ENCODE results near the gene DIAPH3. TPM values are rescaled to one million over a fixed set of nuclear protein-coding genes. Genes with fewer than 3 reads are reported as not detected.

Gene DIAPH3
- total and polyA plus RNA-seq, 2 of the 4 experiments (the other 2 are of a cell fraction): 8.9 to 9.3 TPM

DNA sequence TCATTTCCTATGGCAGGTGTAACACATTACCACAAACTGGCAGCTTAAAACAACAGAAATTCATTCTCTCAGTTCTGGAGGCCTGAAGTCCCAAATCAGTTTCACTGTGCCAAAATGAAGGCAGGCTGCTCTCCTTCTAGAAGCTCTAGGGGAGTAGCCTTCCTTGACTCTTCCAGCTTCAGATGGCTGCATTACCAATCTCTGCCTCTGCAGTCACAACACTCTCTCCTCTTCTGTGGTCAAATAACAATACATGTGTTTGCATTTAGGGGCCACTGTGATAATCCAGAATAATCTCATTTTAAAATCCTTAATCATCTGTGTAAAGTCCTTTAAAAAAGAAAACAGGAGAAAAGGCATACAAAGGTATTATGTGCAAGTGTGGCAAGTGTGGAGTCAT, 7.8 kb downstream of the DIAPH3 start:
- ATAC-seq (ENCODE audit: low read depth) (peak; percentile 54), DNase-seq (peak; percentile 8)
- Histone ChIP-seq H4K91ac (ENCODE audit: insufficient read depth, low read depth, low read length) (no peak overlapping the region), H3K4me3 (ENCODE audit: insufficient read depth, low read depth, low read length) (no peak overlapping the region), H2BK5ac (ENCODE audit: low read depth, low read length, poor library complexity, severe bottlenecking) (no peak overlapping the region), H4K8ac (ENCODE audit: low read depth in 2 of 2, low read length in 2 of 2) (0 out of 4 replicates have a peak overlapping the region, but pooled peaks of 1 of the 2 experiments have one; percentile 6), H2AK5ac (ENCODE audit: low read depth, low read length) (no peak overlapping the region), H3K9me1 (ENCODE audit: insufficient read depth, low read length) (peaks cover 3% of the 10 kb centered on the region; the same call in 1 of the 2 replicates), H3K4me2 (ENCODE audit: low read depth, low read length) (peak overlapping the region; percentile 54), H2BK15ac (ENCODE audit: low read depth, low read length) (0 out of 3 replicates have a peak overlapping the region, but pooled peaks have one; percentile 35), H3K79me1 (ENCODE audit: low read depth in 1 of 2, low read length in 2 of 2) (peaks cover 30 to 56% of the 10 kb centered on the region in 2 experiments), H3K4ac (ENCODE audit: low read depth, low read length) (no peak overlapping the region), H3K36me3 (ENCODE audit: control insufficient read depth, insufficient read depth, low read length) (no peaks in the 10 kb centered on the region; the same call in 1 of the 2 replicates), H2AFZ (replicated peaks; ENCODE audit: low read length, poor library complexity) (no peak overlapping the region), H3K23ac (ENCODE audit: low read depth, low read length) (no peak overlapping the region), H2AK9ac (replicated peaks; ENCODE audit: low read depth, low read length, poor library complexity) (no peak overlapping the region), H3K9ac (ENCODE audit: low read depth, low read length) (no peak overlapping the region), H3K9me3 (ENCODE audit: control insufficient read depth, insufficient read depth, low read length) (no peaks in the 10 kb centered on the region), H3K27me3 (ENCODE audit: control insufficient read depth, insufficient read depth, low read length) (no peaks in the 10 kb centered on the region), H2BK20ac (ENCODE audit: low read depth, low read length) (no peak overlapping the region), H3K27ac (ENCODE audit: insufficient read depth, low read length) (no peak overlapping the region), H2BK120ac (ENCODE audit: low read depth, low read length) (no peak overlapping the region), H4K5ac (ENCODE audit: low read depth, low read length) (peak overlapping the region; percentile 48; the same call in 1 of the 2 replicates), H3K4me1 (ENCODE audit: control insufficient read depth, insufficient read depth, low read length) (peaks cover 7% of the 10 kb centered on the region; the same call in 1 of the 2 replicates), H3K18ac (ENCODE audit: low read depth, low read length) (peak overlapping the region; percentile 65; the same call in 1 of the 2 replicates), H4K20me1 (ENCODE audit: insufficient read depth, low read length) (0 out of 2 replicates have a peak, but pooled peaks cover 7% of the 10 kb centered on the region), H3K56ac (ENCODE audit: extremely low read depth, insufficient read depth, low read length) (no peak overlapping the region), H3K14ac (replicated peaks; ENCODE audit: low read depth, low read length) (no peak overlapping the region)
- CTCF ChIA-PET: interaction anchor here (0.6 to 0.9 kb wide), 4 partner anchors 9 to 257 kb away, joined by 3 read pairs; no protein-coding TSS in a partner anchor
- dilution Hi-C loops (cut with HindIII; ENCODE audit: low sequenced_read_pairs, unreplicated experiment) (no loop called here), in situ Hi-C loops (cut with MboI; ENCODE audit: low sequenced_read_pairs) (no loop called here), intact Hi-C loops (cut with micrococcal nuclease) (no loop called here)
- no TSS peak for BruUV-seq (replicated peaks)
- POLR2A ChIA-PET (ENCODE audit: unreplicated experiment): no interaction called here
- TF ChIP-seq SMC3 (IDR thresholded peaks at IDR 0.05; ENCODE audit: low read depth, low read length): no peak
- no peak for TF ChIP-seq RAD21 (IDR thresholded peaks at IDR 0.05; ENCODE audit: low read length)
- TF ChIP-seq RFX5 (IDR thresholded peaks at IDR 0.05; ENCODE audit: low read depth, low read length): no peak
- no peak for TF ChIP-seq FOS (IDR thresholded peaks at IDR 0.05; ENCODE audit: low read depth, low read length)
- no peak for TF ChIP-seq MAFK (IDR thresholded peaks at IDR 0.05; ENCODE audit: low read depth, low read length)
- no peak for TF ChIP-seq NFE2L2 (IDR thresholded peaks at IDR 0.05; ENCODE audit: low read depth, low read length)
- TF ChIP-seq, protein P1, sequence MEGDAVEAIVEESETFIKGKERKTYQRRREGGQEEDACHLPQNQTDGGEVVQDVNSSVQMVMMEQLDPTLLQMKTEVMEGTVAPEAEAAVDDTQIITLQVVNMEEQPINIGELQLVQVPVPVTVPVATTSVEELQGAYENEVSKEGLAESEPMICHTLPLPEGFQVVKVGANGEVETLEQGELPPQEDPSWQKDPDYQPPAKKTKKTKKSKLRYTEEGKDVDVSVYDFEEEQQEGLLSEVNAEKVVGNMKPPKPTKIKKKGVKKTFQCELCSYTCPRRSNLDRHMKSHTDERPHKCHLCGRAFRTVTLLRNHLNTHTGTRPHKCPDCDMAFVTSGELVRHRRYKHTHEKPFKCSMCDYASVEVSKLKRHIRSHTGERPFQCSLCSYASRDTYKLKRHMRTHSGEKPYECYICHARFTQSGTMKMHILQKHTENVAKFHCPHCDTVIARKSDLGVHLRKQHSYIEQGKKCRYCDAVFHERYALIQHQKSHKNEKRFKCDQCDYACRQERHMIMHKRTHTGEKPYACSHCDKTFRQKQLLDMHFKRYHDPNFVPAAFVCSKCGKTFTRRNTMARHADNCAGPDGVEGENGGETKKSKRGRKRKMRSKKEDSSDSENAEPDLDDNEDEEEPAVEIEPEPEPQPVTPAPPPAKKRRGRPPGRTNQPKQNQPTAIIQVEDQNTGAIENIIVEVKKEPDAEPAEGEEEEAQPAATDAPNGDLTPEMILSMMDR (conservative IDR thresholded peaks at IDR 0.05; ENCODE audit: low read depth, low read length): no peak
- no peak for TF ChIP-seq MXI1 (IDR thresholded peaks at IDR 0.05; ENCODE audit: borderline replicate concordance, low read depth, low read length)
- no peak for TF ChIP-seq CHD1 (IDR thresholded peaks at IDR 0.05; ENCODE audit: low read depth, low read length)
- no peak for TF ChIP-seq RCOR1 (IDR thresholded peaks at IDR 0.05; ENCODE audit: insufficient replicate concordance, low read length)
- no peak for TF ChIP-seq MAZ (IDR thresholded peaks at IDR 0.05; ENCODE audit: borderline replicate concordance, low read depth, low read length)
- no peak for TF ChIP-seq CEBPB (IDR thresholded peaks at IDR 0.05; ENCODE audit: low read depth, low read length)
- TF ChIP-seq, protein P2, sequence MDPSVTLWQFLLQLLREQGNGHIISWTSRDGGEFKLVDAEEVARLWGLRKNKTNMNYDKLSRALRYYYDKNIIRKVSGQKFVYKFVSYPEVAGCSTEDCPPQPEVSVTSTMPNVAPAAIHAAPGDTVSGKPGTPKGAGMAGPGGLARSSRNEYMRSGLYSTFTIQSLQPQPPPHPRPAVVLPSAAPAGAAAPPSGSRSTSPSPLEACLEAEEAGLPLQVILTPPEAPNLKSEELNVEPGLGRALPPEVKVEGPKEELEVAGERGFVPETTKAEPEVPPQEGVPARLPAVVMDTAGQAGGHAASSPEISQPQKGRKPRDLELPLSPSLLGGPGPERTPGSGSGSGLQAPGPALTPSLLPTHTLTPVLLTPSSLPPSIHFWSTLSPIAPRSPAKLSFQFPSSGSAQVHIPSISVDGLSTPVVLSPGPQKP (IDR thresholded peaks at IDR 0.05; ENCODE audit: borderline replicate concordance, low read depth, low read length): no peak
- TF ChIP-seq, protein P3, sequence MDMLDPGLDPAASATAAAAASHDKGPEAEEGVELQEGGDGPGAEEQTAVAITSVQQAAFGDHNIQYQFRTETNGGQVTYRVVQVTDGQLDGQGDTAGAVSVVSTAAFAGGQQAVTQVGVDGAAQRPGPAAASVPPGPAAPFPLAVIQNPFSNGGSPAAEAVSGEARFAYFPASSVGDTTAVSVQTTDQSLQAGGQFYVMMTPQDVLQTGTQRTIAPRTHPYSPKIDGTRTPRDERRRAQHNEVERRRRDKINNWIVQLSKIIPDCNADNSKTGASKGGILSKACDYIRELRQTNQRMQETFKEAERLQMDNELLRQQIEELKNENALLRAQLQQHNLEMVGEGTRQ (IDR thresholded peaks at IDR 0.05; ENCODE audit: low read depth, low read length): no peak
- TF ChIP-seq BHLHE40 (IDR thresholded peaks at IDR 0.05; ENCODE audit: low read depth, low read length): no peak
- TF ChIP-seq POLR2A (IDR thresholded peaks at IDR 0.05; ENCODE audit: low read depth, low read length): no peak
